BLaER1 treated with 17β-estradiol and CSF1 and Interleukin-3, amounts not matched to agents 10 nM and 100 nM (cell line): ENCODE results near the gene ABCG2.

Source experiments
- H3K27ac ChIP-seq, 11 experiments: shearing (Covaris generic); formaldehyde crosslinking; 2 replicates each; pipeline ENCODE4 v1.8.1; 2022
- H3K27me3 ChIP-seq, 11 experiments: shearing (Covaris generic); formaldehyde crosslinking; 2 replicates each; pipeline ENCODE4 v1.8.1; 2022
- H3K36me3 ChIP-seq, 11 experiments: shearing (Covaris generic); formaldehyde crosslinking; 2 replicates each; pipeline ENCODE4 v1.8.1; 2022
- H3K4me1 ChIP-seq, 10 experiments: shearing (Covaris generic); formaldehyde crosslinking; 2 replicates each; pipeline ENCODE4 v1.8.1; 2022
- H3K4me2 ChIP-seq, 11 experiments: shearing (Covaris generic); formaldehyde crosslinking; 2 replicates each; pipeline ENCODE4 v1.8.1; 2022
- H3K4me3 ChIP-seq, 10 experiments: shearing (Covaris generic); formaldehyde crosslinking; 2 replicates each; pipeline ENCODE4 v1.8.1; 2022
- H3K9ac ChIP-seq, 11 experiments: shearing (Covaris generic); formaldehyde crosslinking; 2 replicates each; pipeline ENCODE4 v1.8.1; 2022
- H3K9me3 ChIP-seq, 11 experiments: shearing (Covaris generic); formaldehyde crosslinking; replicated peaks in 1 of 11; 2 replicates each; pipeline ENCODE4 v1.8.1; 2022
- H4K20me1 ChIP-seq, 11 experiments: shearing (Covaris generic); formaldehyde crosslinking; 2 replicates each; pipeline ENCODE4 v1.8.1; 2022
- Cebpa-rat ChIP-seq, 11 experiments: shearing (Covaris generic); IDR thresholded peaks; 2 replicates each; pipeline ENCODE4 v1.8.1; 2022

ABCG2 gene

DNA sequence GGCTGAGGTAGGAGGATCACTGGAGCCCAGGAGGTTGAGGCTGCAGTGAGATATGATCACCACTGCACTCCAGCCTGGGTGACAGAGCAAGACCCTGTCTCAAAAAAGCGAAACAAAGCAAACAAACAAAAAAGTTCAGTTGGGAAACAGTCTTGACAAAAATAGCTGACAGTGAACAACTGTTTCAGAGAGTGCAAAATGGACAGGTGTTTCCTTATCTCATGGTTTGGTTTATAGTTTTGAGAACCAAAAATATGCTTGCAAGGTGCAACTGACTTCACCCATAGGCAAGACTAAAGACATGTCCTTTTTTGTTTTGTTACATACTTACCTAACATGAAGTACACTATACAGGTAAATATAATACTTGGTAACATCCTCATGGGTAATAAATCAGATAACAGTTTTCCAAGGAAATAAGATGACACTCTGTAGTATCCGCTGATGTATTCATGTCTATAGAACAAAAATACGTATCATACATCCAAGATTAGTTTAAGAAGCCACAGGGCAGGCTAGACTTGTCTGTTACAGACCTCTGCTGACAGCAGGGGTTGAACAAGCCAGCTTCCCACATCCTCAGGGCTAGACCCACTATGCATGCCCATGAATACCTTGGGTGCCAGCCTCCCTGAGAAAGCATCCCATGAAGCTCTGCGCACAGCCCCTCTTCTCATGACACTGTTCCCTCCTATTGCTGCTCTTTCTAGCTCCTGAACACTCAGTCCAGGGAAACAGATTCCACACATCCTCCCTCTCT, 59.3 kb downstream of the ABCG2 start:
- Histone ChIP-seq H3K4me3 (no peak overlapping the region), H4K20me1 (no peaks in the 10 kb centered on the region), H3K4me1 (peaks cover 29 to 73% (median 43%) of the 10 kb centered on the region in 10 experiments), H3K36me3 (no peaks in the 10 kb centered on the region), H3K27ac (peak overlapping the region in 8 of 11 experiments; percentile 42 to 70 (median 60); a peak in 16 of 22 replicates), H3K9me3 (peaks cover 0 to 13% (median 0%) of the 10 kb centered on the region in 11 experiments; a peak in 3 of 22 replicates), H3K9ac (peak overlapping the region in 5 of 11 experiments; percentile 12 to 61 (median 21); a peak in 5 of 22 replicates), H3K4me2 (peak overlapping the region; percentile 38 to 70 (median 60)), H3K27me3 (no peaks in the 10 kb centered on the region)
- no peak for TF ChIP-seq Cebpa-rat (IDR thresholded peaks at IDR 0.05)

DNA sequence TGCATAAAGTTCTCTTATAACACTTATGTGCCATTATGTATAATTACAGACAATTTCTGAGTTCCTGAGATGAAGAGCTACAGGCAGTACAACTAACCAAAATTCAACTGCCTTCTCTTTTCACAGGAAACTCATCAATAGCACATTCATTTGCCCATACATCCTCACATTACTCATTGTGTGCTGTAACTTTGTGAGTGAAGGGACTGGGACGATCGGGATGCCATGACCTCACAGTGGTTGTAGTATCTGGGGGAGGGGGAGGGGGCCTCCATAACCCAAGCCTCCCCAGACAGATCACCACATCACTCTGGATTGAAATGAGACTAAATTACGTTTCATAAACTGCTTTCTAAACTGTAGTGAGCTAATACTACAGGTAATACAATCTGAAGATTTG, 60.7 kb downstream of the ABCG2 start:
- H3K27me3 ChIP-seq = no peaks in the 10 kb centered on the region
- H3K9ac ChIP-seq = no peak overlapping the region
- H3K9me3 ChIP-seq = peaks cover 0 to 13% (median 0%) of the 10 kb centered on the region in 11 experiments; a peak in 3 of 22 replicates
- H3K4me3 ChIP-seq = no peak overlapping the region
- TF ChIP-seq Cebpa-rat (IDR thresholded peaks at IDR 0.05) = no peak
- no peaks in the 10 kb centered on the region for H3K36me3 ChIP-seq
- peak overlapping the region in 4 of 11 experiments; percentile 6 to 70 (median 46); a peak in 5 of 22 replicates for H3K27ac ChIP-seq
- no peaks in the 10 kb centered on the region for H4K20me1 ChIP-seq
- H3K4me2 ChIP-seq = peak overlapping the region in 7 of 11 experiments; percentile 2 to 54 (median 34); a peak in 12 of 22 replicates
- H3K4me1 ChIP-seq = peaks cover 29 to 76% (median 43%) of the 10 kb centered on the region in 10 experiments

DNA sequence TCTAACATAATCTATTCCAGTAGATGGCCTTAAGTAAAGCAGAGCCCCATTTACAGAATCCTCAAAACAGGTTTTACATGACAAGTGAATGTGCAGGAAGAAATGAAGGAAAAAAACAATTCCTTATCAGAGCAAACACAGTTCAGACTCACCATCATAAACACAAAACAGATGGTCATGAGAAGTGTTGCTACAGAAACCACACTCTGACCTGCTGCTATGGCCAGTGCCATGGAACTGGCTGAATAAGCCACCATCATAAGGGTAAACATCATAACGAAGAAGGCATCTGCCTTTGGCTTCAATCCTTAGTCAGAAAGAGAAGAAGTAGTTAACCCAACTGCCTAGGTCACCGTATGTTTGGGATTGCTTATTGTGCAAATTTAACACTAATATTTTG, 61.1 kb downstream of the ABCG2 start:
- no peak for TF ChIP-seq Cebpa-rat (IDR thresholded peaks at IDR 0.05)
- peak overlapping the region in 3 of 11 experiments; percentile 6 to 70 (median 68); a peak in 4 of 22 replicates for H3K27ac ChIP-seq
- H3K4me2 ChIP-seq = peak overlapping the region in 7 of 11 experiments; percentile 2 to 54 (median 34); a peak in 12 of 22 replicates
- no peaks in the 10 kb centered on the region for H4K20me1 ChIP-seq
- H3K4me1 ChIP-seq = peaks cover 29 to 80% (median 43%) of the 10 kb centered on the region in 10 experiments
- no peak overlapping the region for H3K9ac ChIP-seq
- H3K27me3 ChIP-seq = no peaks in the 10 kb centered on the region
- H3K9me3 ChIP-seq = peaks cover 0 to 14% (median 0%) of the 10 kb centered on the region in 11 experiments; a peak in 3 of 22 replicates
- H3K4me3 ChIP-seq = no peak overlapping the region
- no peaks in the 10 kb centered on the region for H3K36me3 ChIP-seq

DNA sequence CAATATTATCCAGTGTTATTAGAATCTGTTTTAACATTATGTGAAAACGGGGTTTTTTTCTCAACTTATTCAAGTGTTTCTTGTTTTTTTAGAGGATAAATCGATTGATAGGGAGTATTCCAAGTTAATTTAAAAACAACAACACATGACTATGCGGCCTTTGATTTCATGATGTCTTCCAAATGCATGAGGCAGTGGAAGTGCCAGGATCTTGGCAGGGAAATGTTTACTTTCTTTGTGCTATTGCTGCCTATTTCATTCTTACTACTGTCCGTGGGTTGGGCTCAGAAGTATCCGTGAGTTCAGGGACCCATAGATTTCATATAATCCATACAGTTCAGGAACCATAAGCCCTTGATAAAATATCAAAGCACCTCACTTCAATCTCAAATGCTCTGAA, 64.6 kb downstream of the ABCG2 start:
- H3K27me3 ChIP-seq = no peaks in the 10 kb centered on the region
- peaks cover 15 to 72% (median 30%) of the 10 kb centered on the region in 10 experiments for H3K4me1 ChIP-seq
- H3K4me2 ChIP-seq = no peak overlapping the region
- peaks cover 0 to 24% (median 0%) of the 10 kb centered on the region in 11 experiments; a peak in 3 of 22 replicates for H3K9me3 ChIP-seq
- no peak overlapping the region for H3K4me3 ChIP-seq
- H3K27ac ChIP-seq = no peak overlapping the region
- TF ChIP-seq Cebpa-rat (IDR thresholded peaks at IDR 0.05) = no peak
- no peaks in the 10 kb centered on the region for H3K36me3 ChIP-seq
- no peaks in the 10 kb centered on the region for H4K20me1 ChIP-seq
- no peak overlapping the region for H3K9ac ChIP-seq

DNA sequence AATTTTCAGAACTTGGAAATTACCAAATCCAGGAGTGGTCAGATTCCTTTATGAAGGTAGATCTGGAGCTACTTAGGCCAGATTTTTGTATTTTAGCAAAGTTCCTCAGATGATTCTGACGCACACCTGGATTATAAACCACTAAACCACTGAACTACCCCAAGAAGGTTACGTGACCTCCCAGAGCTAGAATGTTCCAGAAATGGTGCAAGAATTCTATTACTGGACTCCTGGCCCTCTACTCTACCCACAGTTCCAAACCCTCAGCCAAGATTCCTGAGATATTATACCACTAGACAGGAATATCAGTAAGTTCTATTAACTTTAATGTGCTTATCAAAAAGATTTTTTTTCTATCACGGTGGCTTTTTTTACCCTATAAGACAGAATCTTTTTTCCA, 67.1 kb downstream of the ABCG2 start:
- Histone ChIP-seq H4K20me1 (no peaks in the 10 kb centered on the region), H3K9me3 (peaks cover 0 to 20% (median 0%) of the 10 kb centered on the region in 11 experiments; a peak in 7 of 22 replicates), H3K9ac (no peak overlapping the region), H3K4me3 (no peak overlapping the region), H3K4me1 (peaks cover 11 to 47% (median 15%) of the 10 kb centered on the region in 10 experiments), H3K36me3 (no peaks in the 10 kb centered on the region), H3K27ac (peak overlapping the region in 2 of 11 experiments; percentile 27 to 40; a peak in 3 of 22 replicates), H3K4me2 (peak overlapping the region; percentile 38 to 75 (median 53); a peak in 21 of 22 replicates), H3K27me3 (no peaks in the 10 kb centered on the region)
- TF ChIP-seq Cebpa-rat (IDR thresholded peaks at IDR 0.05) = no peak

DNA sequence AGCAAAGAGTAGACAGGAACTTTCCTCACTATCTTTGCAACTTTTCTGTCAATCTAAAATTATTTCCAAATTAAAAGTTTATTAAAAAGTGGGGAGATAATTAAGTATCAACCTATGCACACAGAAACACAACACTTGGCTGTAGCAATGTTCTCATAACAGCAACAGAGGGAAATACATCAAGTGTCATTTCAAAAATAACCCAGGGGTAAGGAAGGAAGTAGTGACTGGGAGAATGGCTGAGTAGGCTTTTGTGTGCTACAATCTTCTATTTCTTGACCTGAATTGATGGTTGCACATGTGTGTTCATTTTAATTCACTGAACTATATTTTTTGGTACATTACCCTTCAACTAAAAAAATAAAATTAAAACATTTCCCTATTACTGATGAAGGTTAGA, 67.5 kb downstream of the ABCG2 start:
- no peaks in the 10 kb centered on the region for H3K27me3 ChIP-seq
- H3K9me3 ChIP-seq = peaks cover 0 to 25% (median 0%) of the 10 kb centered on the region in 11 experiments; a peak in 8 of 22 replicates
- H3K4me3 ChIP-seq = no peak overlapping the region
- H3K36me3 ChIP-seq = no peaks in the 10 kb centered on the region
- no peak for TF ChIP-seq Cebpa-rat (IDR thresholded peaks at IDR 0.05)
- peaks cover 11 to 42% (median 15%) of the 10 kb centered on the region in 10 experiments for H3K4me1 ChIP-seq
- H3K27ac ChIP-seq = peak overlapping the region in 2 of 11 experiments; percentile 7 to 40; a peak in 4 of 22 replicates
- H3K9ac ChIP-seq = peak overlapping the region in 1 of 11 experiments; percentile 21; a peak in 1 of 22 replicates
- H4K20me1 ChIP-seq = no peaks in the 10 kb centered on the region
- peak overlapping the region; percentile 20 to 75 (median 53); a peak in 18 of 22 replicates for H3K4me2 ChIP-seq

DNA sequence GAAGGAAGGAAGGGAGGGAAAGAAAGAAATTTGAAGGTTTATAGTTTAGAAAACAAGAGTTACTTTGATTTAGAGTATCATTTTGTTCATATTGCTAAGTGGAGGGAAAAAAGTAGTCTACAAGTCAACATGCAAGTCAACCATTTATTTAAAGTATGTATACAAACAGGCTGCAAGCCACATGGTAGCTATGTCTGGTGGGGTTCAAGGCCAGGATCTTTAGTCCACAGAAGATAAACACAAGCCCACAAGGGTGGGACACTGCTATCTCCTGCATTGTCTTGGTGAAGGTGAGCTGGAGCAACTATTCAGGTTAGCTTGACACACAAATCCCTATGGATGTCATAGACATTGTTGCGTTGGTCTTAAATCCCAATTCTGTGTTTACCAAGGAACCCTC, 71.4 kb downstream of the ABCG2 start:
- H3K9me3 ChIP-seq = peaks cover 0 to 24% (median 0%) of the 10 kb centered on the region in 11 experiments; a peak in 8 of 22 replicates
- no peaks in the 10 kb centered on the region for H3K36me3 ChIP-seq
- H3K4me2 ChIP-seq = no peak overlapping the region

DNA sequence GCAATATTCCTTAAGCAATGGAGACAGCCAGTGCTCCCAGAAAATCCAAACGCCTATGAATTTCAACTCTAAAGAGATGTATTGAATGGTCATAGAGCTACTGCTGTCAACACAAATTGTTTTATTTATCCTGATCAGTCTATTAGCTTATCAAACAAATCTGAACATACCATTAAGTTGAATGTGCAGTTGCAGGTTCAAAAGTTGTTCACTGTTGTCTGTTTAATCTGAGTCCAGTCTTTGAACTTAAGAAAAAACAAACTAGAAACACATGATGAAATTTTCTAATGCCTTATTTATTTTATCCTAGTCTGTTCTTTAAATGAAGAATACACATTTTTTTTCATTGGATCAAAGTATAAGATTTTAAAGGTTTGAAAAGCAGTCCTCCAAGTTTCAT, 77.8 kb downstream of the ABCG2 start:
- no peaks in the 10 kb centered on the region for H3K4me1 ChIP-seq
- H3K27ac ChIP-seq = no peak overlapping the region
- H3K27me3 ChIP-seq = no peaks in the 10 kb centered on the region
- H3K9me3 ChIP-seq = peaks cover 0 to 5% (median 0%) of the 10 kb centered on the region in 11 experiments; a peak in 2 of 22 replicates
- no peak overlapping the region for H3K4me3 ChIP-seq
- peaks cover 31 to 41% (median 35%) of the 10 kb centered on the region in 11 experiments for H3K36me3 ChIP-seq
- no peaks in the 10 kb centered on the region; a peak in 1 of 22 replicates for H4K20me1 ChIP-seq
- no peak for TF ChIP-seq Cebpa-rat (IDR thresholded peaks at IDR 0.05)
- H3K4me2 ChIP-seq = no peak overlapping the region
- no peak overlapping the region for H3K9ac ChIP-seq

More for the DNA sequence above, 71.4 kb downstream of the ABCG2 start:
- Histone ChIP-seq H3K27ac (no peak overlapping the region), H3K27me3 (no peaks in the 10 kb centered on the region), H4K20me1 (no peaks in the 10 kb centered on the region; a peak in 1 of 22 replicates), H3K4me3 (no peak overlapping the region), H3K4me1 (peaks cover 11 to 23% (median 15%) of the 10 kb centered on the region in 10 experiments), H3K9ac (no peak overlapping the region)
- TF ChIP-seq Cebpa-rat (IDR thresholded peaks at IDR 0.05) = no peak

DNA sequence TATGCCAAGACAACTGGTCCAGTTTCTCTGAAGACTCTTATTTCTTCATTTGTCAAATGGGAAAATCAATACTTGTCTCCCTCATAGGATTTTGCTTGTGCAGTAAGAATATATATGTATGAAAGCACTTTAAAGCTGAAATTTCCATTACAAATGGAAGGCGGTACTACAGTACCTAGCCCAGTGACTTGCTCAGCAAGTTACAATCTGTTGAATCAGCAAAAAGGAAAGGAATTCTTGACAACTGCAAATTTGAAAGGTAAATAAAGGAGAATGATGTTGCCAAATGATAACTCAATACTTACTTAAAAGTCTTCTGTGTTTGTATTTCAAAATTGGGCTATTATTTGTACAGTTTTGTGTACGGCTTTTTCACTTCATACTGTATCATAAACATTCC, 79.9 kb downstream of the ABCG2 start:
- TF ChIP-seq Cebpa-rat (IDR thresholded peaks at IDR 0.05) = no peak
- H3K4me3 ChIP-seq = no peak overlapping the region

More for the DNA sequence above, 79.9 kb downstream of the ABCG2 start:
- Histone ChIP-seq H3K27ac (no peak overlapping the region), H3K36me3 (peaks cover 51 to 61% (median 56%) of the 10 kb centered on the region in 11 experiments), H4K20me1 (no peaks in the 10 kb centered on the region), H3K27me3 (no peaks in the 10 kb centered on the region), H3K4me2 (no peak overlapping the region), H3K4me1 (no peaks in the 10 kb centered on the region), H3K9me3 (no peaks in the 10 kb centered on the region), H3K9ac (no peak overlapping the region)
